NB4 (cell line): Measurements from ENCODE around the gene RGPD3.
"Not testable (repeated sequence)": the region's sequence is repeated elsewhere in the genome, so short reads cannot be mapped to it uniquely, and the experiment has no call there.

Experiments used
- DNase-seq: peaks from one replicate; pipeline ENCODE4 v3.0.0; 2010; ENCODE audit warnings: low read depth
- H3K4me3 ChIP-seq: one replicate; pipeline ENCODE4 v1.5.1; 2011; ENCODE audit warnings: mild to moderate bottlenecking, low read depth, low read length, moderate library complexity
- CTCF ChIP-seq: IDR thresholded peaks from one replicate; pipeline ENCODE4 v1.5.1; 2012; ENCODE audit warnings: low read depth, low read length

Gene RGPD3

GRCh38 chr2:106504192-106504591 lies 36.0 kb upstream of the RGPD3 start:
- DNase-seq, H3K4me3 ChIP-seq: not testable (repeated sequence)

- not testable (repeated sequence) for H3K4me3 ChIP-seq, DNase-seq
Measured at GRCh38 chr2:106502351-106502750, 34.1 kb upstream of the RGPD3 start.

GRCh38 chr2:106500350-106500749 lies 32.1 kb upstream of the RGPD3 start:
- not testable (repeated sequence) for DNase-seq, H3K4me3 ChIP-seq

GRCh38 chr2:106498549-106498948 lies 30.3 kb upstream of the RGPD3 start:
- not testable (repeated sequence) for H3K4me3 ChIP-seq, DNase-seq

GRCh38 chr2:106492913-106493312 lies 24.7 kb upstream of the RGPD3 start:
- DNase-seq, H3K4me3 ChIP-seq: not testable (repeated sequence)

- peak; percentile 30 for DNase-seq
Measured at GRCh38 chr2:106492399-106492798, 24.2 kb upstream of the RGPD3 start.

GRCh38 chr2:106489701-106490100 lies 21.5 kb upstream of the RGPD3 start:
- not testable (repeated sequence) for H3K4me3 ChIP-seq, DNase-seq

More at GRCh38 chr2:106492399-106492798, 24.2 kb upstream of the RGPD3 start:
- H3K4me3 ChIP-seq: not testable (repeated sequence)

GRCh38 chr2:106487386-106488191 lies 19.4 kb upstream of the RGPD3 start:
- H3K4me3 ChIP-seq, DNase-seq: not testable (repeated sequence)

GRCh38 chr2:106486551-106487385 lies 18.6 kb upstream of the RGPD3 start, which contains the start of gene CD8B2:
Gene CD8B2 (plus strand): TSS chr2:106487364. CDS start chr2:106487427, 63 bp downstream.
- DNase-seq, H3K4me3 ChIP-seq: not testable (repeated sequence)

GRCh38 chr2:106479563-106479962 lies 11.3 kb upstream of the RGPD3 start:
- H3K4me3 ChIP-seq, DNase-seq: not testable (repeated sequence)

GRCh38 chr2:106477647-106478046 lies 9.4 kb upstream of the RGPD3 start:
- DNase-seq, H3K4me3 ChIP-seq: not testable (repeated sequence)

GRCh38 chr2:106470658-106471057 lies 2.4 kb upstream of the RGPD3 start:
- TF ChIP-seq CTCF: peak; percentile 22
- H3K4me3 ChIP-seq, DNase-seq: not testable (repeated sequence)

- DNase-seq, H3K4me3 ChIP-seq: not testable (repeated sequence)
Measured at GRCh38 chr2:106467516-106467915, 697 bp downstream of the RGPD3 start.
